H1 (cell line): ENCODE results near the gene URM1. TPM values are rescaled to one million over a fixed set of nuclear protein-coding genes. Genes with fewer than 3 reads are reported as not detected.

Experiments
- polyA plus RNA-seq, 7 experiments: library from polyadenylated mRNA; depleted of rRNA in 3 of 7; stranded (reverse) in 5 of 7; unstranded in 2 of 7; fragments of >200 nt in 5 of 7; fragments of 200-250 nt in 2 of 7; gene quantifications; 1 replicate in 5 of 7; 2 replicates in 1 of 7; 4 replicates in 1 of 7; pipeline versions ENCODE4 v1.2.1 to v1.2.3, GENCODE V29; 2011 to 2013; ENCODE audit warnings: missing spikeins in 2 of 7, mixed read lengths in 2 of 7
- total RNA-seq: library from RNA; stranded (reverse); fragmentation: NEBNext Ultra II Directional; extraction: Animal tissue kit (Norgen Biotek cat#: 25700); gene quantifications from 2 replicates; pipeline ENCODE4 v1.2.1, GENCODE V29; 2021
- TF ChIP-seq, protein P1 (sequence below): IDR thresholded peaks from 2 replicates; pipeline ENCODE4 v1.6.1; 2011; ENCODE audit warnings: low read length, improper control_type of control experiment

URM1 gene
- total and polyA plus RNA-seq, 2 of the 8 experiments (the other 6 are each of a cell fraction or from before 2014, with no cell fraction given), result 58.3 to 62.3 TPM

DNA sequence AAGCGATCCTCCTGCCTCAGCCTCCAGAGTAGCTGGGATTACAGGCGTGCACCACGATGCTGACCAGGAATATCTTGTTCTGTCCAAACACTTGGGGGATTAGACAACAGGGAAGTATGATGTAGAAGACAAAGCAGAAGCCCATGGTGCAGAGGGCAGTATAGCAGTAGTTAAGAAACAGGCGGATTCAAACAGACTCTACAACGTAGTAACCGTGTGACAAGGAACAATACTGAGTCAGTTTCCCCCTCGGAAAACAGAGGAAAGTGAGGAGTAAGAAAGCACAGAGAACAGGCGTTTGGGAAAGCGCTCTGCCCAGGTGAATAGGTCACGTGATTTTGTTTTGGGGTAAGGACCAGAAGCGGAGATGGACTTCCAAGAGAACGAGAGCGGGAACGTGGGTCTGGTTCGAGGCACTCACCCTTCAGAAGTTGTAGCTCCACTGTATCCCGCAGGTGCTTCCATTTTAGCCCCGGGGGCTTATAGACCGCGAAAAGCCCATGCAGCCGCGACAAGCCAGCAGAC, 49.2 kb upstream of the URM1 start (continued):
- TF ChIP-seq, protein P1, sequence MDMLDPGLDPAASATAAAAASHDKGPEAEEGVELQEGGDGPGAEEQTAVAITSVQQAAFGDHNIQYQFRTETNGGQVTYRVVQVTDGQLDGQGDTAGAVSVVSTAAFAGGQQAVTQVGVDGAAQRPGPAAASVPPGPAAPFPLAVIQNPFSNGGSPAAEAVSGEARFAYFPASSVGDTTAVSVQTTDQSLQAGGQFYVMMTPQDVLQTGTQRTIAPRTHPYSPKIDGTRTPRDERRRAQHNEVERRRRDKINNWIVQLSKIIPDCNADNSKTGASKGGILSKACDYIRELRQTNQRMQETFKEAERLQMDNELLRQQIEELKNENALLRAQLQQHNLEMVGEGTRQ, result peak; percentile 86
- TF ChIP-seq, all 59 proteins: peak for 5
